Measurements from ENCODE around the gene WDR1.
"Not testable (repeated sequence)": the region's sequence is repeated elsewhere in the genome, so short reads cannot be mapped to it uniquely, and the experiment has no call there.

WDR1 gene

GRCh38 chr4:10130178-10130888 is 13.7 kb upstream of the WDR1 start:
- DNase-seq (ENCODE audit: low spot score): no peak

GRCh38 chr4:10129196-10130177 is 12.9 kb upstream of the WDR1 start:
- DNase-seq (ENCODE audit: low spot score): no peak

GRCh38 chr4:10128761-10129160 is 12.2 kb upstream of the WDR1 start:
- no peak for DNase-seq (ENCODE audit: low spot score)

GRCh38 chr4:10127531-10127930 is 10.9 kb upstream of the WDR1 start:
- DNase-seq (ENCODE audit: low spot score): not testable (repeated sequence)

GRCh38 chr4:10124167-10124930 is 7.8 kb upstream of the WDR1 start:
- DNase-seq (ENCODE audit: low spot score): no peak

- no peak for DNase-seq (ENCODE audit: low spot score)
Observed at GRCh38 chr4:10123227-10124101, 6.9 kb upstream of the WDR1 start.

GRCh38 chr4:10122236-10122932 is 5.8 kb upstream of the WDR1 start:
- DNase-seq (ENCODE audit: low spot score): no peak

GRCh38 chr4:10121568-10122208 is 5.1 kb upstream of the WDR1 start:
- no peak for DNase-seq (ENCODE audit: low spot score)

- DNase-seq (ENCODE audit: low spot score): no peak
Observed at GRCh38 chr4:10120943-10121567, 4.5 kb upstream of the WDR1 start.

GRCh38 chr4:10119773-10120172 is 3.2 kb upstream of the WDR1 start:
- DNase-seq (ENCODE audit: low spot score): no peak

GRCh38 chr4:10119278-10119677 is 2.7 kb upstream of the WDR1 start:
- DNase-seq (ENCODE audit: low spot score): no peak

GRCh38 chr4:10118048-10119004 is 1.7 kb upstream of the WDR1 start:
- DNase-seq (ENCODE audit: low spot score): no peak

- no peak for DNase-seq (ENCODE audit: low spot score)
Observed at GRCh38 chr4:10117359-10118047, 904 bp upstream of the WDR1 start.

- DNase-seq (ENCODE audit: low spot score): peak; percentile 81
Observed at GRCh38 chr4:10115797-10116568, 616 bp downstream of the WDR1 start.

- DNase-seq (ENCODE audit: low spot score): no peak
Observed at GRCh38 chr4:10115271-10115796, 1.3 kb downstream of the WDR1 start.

- DNase-seq (ENCODE audit: low spot score): no peak
Observed at GRCh38 chr4:10114607-10115006, 2.0 kb downstream of the WDR1 start.

GRCh38 chr4:10114147-10114546 is 2.5 kb downstream of the WDR1 start:
- DNase-seq (ENCODE audit: low spot score): no peak

All from activated CD4-positive, alpha-beta T cell treated with anti-CD3 and anti-CD28 coated beads, Interleukin-2, Interleukin-4, amounts not matched to agents 100 ng/mL and 50 ng/mL, durations not matched to agents 16 hours and 8 hours (primary cell).